Neural progenitor cell (in vitro differentiated cells): ENCODE results near the gene IDUA. TPM values are rescaled to one million over a fixed set of nuclear protein-coding genes. Genes with fewer than 3 reads are reported as not detected.

Source experiments
- DNase-seq: peaks from one replicate; pipeline ENCODE4 v3.0.0-alpha.2; 2016; ENCODE audit warnings: low spot score
- H2AFZ ChIP-seq: fragments of 200-600 bp; sonication (generic); replicated peaks from 2 replicates; pipeline ENCODE4 v1.6.1; 2016; ENCODE audit warnings: antibody characterized with exemption
- H3F3A ChIP-seq: fragments of 200-600 bp; sonication (generic); 2 replicates; pipeline ENCODE4 v1.6.1; 2016; ENCODE audit warnings: antibody characterized with exemption, low read depth
- H3K27ac ChIP-seq: fragments of 200-600 bp; sonication (generic); 2 replicates; pipeline ENCODE4 v1.5.1; 2016; ENCODE audit warnings: mild to moderate bottlenecking
- H3K27me3 ChIP-seq: fragments of 200-600 bp; sonication (generic); 2 replicates; pipeline ENCODE4 v1.6.1; 2016; ENCODE audit warnings: mild to moderate bottlenecking, moderate library complexity
- H3K36me3 ChIP-seq: fragments of 200-600 bp; sonication (generic); 2 replicates; pipeline ENCODE4 v1.5.1; 2016
- H3K4me1 ChIP-seq: fragments of 200-600 bp; sonication (generic); 2 replicates; pipeline ENCODE4 v1.6.1; 2016; ENCODE audit warnings: mixed run types
- H3K4me2 ChIP-seq: fragments of 200-600 bp; sonication (generic); 2 replicates; pipeline ENCODE4 v1.6.1; 2016
- H3K4me3 ChIP-seq: fragments of 200-600 bp; sonication (generic); 2 replicates; pipeline ENCODE4 v1.5.1; 2016
- H3K79me2 ChIP-seq: fragments of 200-600 bp; sonication (generic); 2 replicates; pipeline ENCODE4 v1.6.1; 2016; ENCODE audit warnings: low read depth
- H3K9ac ChIP-seq: fragments of 200-600 bp; sonication (generic); 2 replicates; pipeline ENCODE4 v1.6.1; 2016
- H3K9me3 ChIP-seq: fragments of 200-600 bp; sonication (generic); 2 replicates; pipeline ENCODE4 v1.5.1; 2016; ENCODE audit warnings: low read depth
- H4K20me1 ChIP-seq: fragments of 200-600 bp; sonication (generic); 2 replicates; pipeline ENCODE4 v1.6.1; 2016; ENCODE audit warnings: low read depth
- H3K27ac Mint-ChIP-seq: 3 replicates; pipeline ENCODE4 v1.8.0; 2021; ENCODE audit warnings: mixed read lengths
- H3K27me3 Mint-ChIP-seq: 2 replicates; pipeline ENCODE4 v1.8.0; 2022; ENCODE audit warnings: low read depth, mild to moderate bottlenecking, inconsistent platforms, moderate library complexity, mixed read lengths; ENCODE audit not compliant: insufficient read depth
- H3K36me3 Mint-ChIP-seq: 3 replicates; pipeline ENCODE4 v1.8.0; 2021; ENCODE audit warnings: mixed read lengths
- H3K4me1 Mint-ChIP-seq: 3 replicates; pipeline ENCODE4 v1.8.0; 2021; ENCODE audit warnings: mixed read lengths
- H3K4me3 Mint-ChIP-seq: 3 replicates; pipeline ENCODE4 v1.8.0; 2021; ENCODE audit warnings: mild to moderate bottlenecking, moderate library complexity, mixed read lengths
- H3K9me3 Mint-ChIP-seq: 3 replicates; pipeline ENCODE4 v1.8.0; 2020; ENCODE audit warnings: mixed read lengths
- CTCF ChIP-seq: fragments of 200-600 bp; sonication (generic); IDR thresholded peaks from 2 replicates; pipeline ENCODE4 v1.5.1; 2017; ENCODE audit warnings: antibody characterized with exemption, mild to moderate bottlenecking
- EZH2 ChIP-seq: fragments of 200-600 bp; sonication (generic); IDR thresholded peaks from 2 replicates; pipeline ENCODE4 v1.6.1; 2017; ENCODE audit warnings: antibody characterized with exemption, mild to moderate bottlenecking, moderate library complexity
- EZH2phosphoT487 ChIP-seq: fragments of 200-600 bp; sonication (generic); IDR thresholded peaks from 2 replicates; pipeline ENCODE4 v1.6.1; 2017; ENCODE audit warnings: antibody characterized with exemption
- total RNA-seq: library from RNA; depleted of rRNA; stranded (reverse); fragments of >200 nt; gene quantifications from 2 replicates; pipeline ENCODE4 v1.2.3, GENCODE V29; 2015; ENCODE audit warnings: low replicate concordance

Gene IDUA
- total RNA-seq, 1 donor from 2014 or later, result 0.47 TPM

- peaks cover under 1% of the 10 kb centered on the region for H4K20me1 ChIP-seq
- peaks cover 10% of the 10 kb centered on the region for H3K27me3 Mint-ChIP-seq
- H3K4me3 Mint-ChIP-seq, result no peak overlapping the region
- no peak for TF ChIP-seq CTCF
- no peak for TF ChIP-seq EZH2
- no peak for TF ChIP-seq EZH2phosphoT487
- peaks cover 5% of the 10 kb centered on the region for H3K4me1 Mint-ChIP-seq
- no peaks in the 10 kb centered on the region for H3K79me2 ChIP-seq
- no peaks in the 10 kb centered on the region for H3K36me3 ChIP-seq
- H2AFZ ChIP-seq, result no peak overlapping the region
- peaks cover 25% of the 10 kb centered on the region for H3K27me3 ChIP-seq
- no peak overlapping the region for H3K4me2 ChIP-seq
- H3K27ac Mint-ChIP-seq, result no peak overlapping the region
- DNase-seq, result no peak
- peaks cover 5% of the 10 kb centered on the region for H3K4me1 ChIP-seq
- no peaks in the 10 kb centered on the region for H3K9me3 ChIP-seq
- peaks cover 5% of the 10 kb centered on the region for H3F3A ChIP-seq
- H3K9ac ChIP-seq, result no peak overlapping the region
- no peak overlapping the region for H3K4me3 ChIP-seq
- no peak overlapping the region for H3K27ac ChIP-seq
- no peaks in the 10 kb centered on the region for H3K9me3 Mint-ChIP-seq
- no peaks in the 10 kb centered on the region for H3K36me3 Mint-ChIP-seq
Measured at GRCh38 chr4:990746-991367, 4.0 kb downstream of the IDUA start.

GRCh38 chr4:991451-992296, 4.8 kb downstream of the IDUA start:
- Histone ChIP-seq H3K9ac (no peak overlapping the region), H3K27me3 (peaks cover 25% of the 10 kb centered on the region), H3F3A (no peaks in the 10 kb centered on the region), H2AFZ (no peak overlapping the region), H3K4me3 (no peak overlapping the region), H3K79me2 (no peaks in the 10 kb centered on the region), H3K4me2 (no peak overlapping the region), H3K4me1 (no peaks in the 10 kb centered on the region), H3K9me3 (no peaks in the 10 kb centered on the region), H3K36me3 (no peaks in the 10 kb centered on the region), H4K20me1 (peaks cover 6% of the 10 kb centered on the region), H3K27ac (no peak overlapping the region)
- H3K4me3 Mint-ChIP-seq, result no peak overlapping the region
- no peaks in the 10 kb centered on the region for H3K36me3 Mint-ChIP-seq
- DNase-seq, result no peak
- no peak overlapping the region for H3K27ac Mint-ChIP-seq
- peaks cover 11% of the 10 kb centered on the region for H3K27me3 Mint-ChIP-seq
- no peaks in the 10 kb centered on the region for H3K9me3 Mint-ChIP-seq
- peaks cover 2% of the 10 kb centered on the region for H3K4me1 Mint-ChIP-seq
- TF ChIP-seq EZH2 (no peak), EZH2phosphoT487 (no peak), CTCF (no peak)

GRCh38 chr4:992297-993110, 5.7 kb downstream of the IDUA start:
- no peaks in the 10 kb centered on the region for H3K9me3 ChIP-seq
- H3F3A ChIP-seq, result no peaks in the 10 kb centered on the region
- H3K27me3 Mint-ChIP-seq, result peaks cover 14% of the 10 kb centered on the region
- H3K9me3 Mint-ChIP-seq, result no peaks in the 10 kb centered on the region
- TF ChIP-seq EZH2phosphoT487, result no peak
- TF ChIP-seq EZH2, result no peak
- TF ChIP-seq CTCF, result no peak
- H3K36me3 Mint-ChIP-seq, result no peaks in the 10 kb centered on the region
- H3K36me3 ChIP-seq, result no peaks in the 10 kb centered on the region
- H3K27me3 ChIP-seq, result peaks cover 26% of the 10 kb centered on the region
- peaks cover 10% of the 10 kb centered on the region for H4K20me1 ChIP-seq
- H3K9ac ChIP-seq, result no peak overlapping the region
- H3K4me3 ChIP-seq, result no peak overlapping the region
- H3K4me2 ChIP-seq, result no peak overlapping the region
- H3K27ac Mint-ChIP-seq, result no peak overlapping the region
- no peak overlapping the region for H3K4me3 Mint-ChIP-seq
- peaks cover 5% of the 10 kb centered on the region for H3K4me1 Mint-ChIP-seq
- no peaks in the 10 kb centered on the region for H3K79me2 ChIP-seq
- peaks cover under 1% of the 10 kb centered on the region for H3K4me1 ChIP-seq
- no peak overlapping the region for H3K27ac ChIP-seq
- H2AFZ ChIP-seq, result no peak overlapping the region
- no peak for DNase-seq
